Activated B cell treated with CpG ODN at 0.5 μM for 24 hours (primary cell): ENCODE measurements around the gene FAHD2A. TPM values are rescaled to one million over a fixed set of nuclear protein-coding genes. Genes with fewer than 3 reads are reported as not detected.
"Not testable (repeated sequence)": the region's sequence is repeated elsewhere in the genome, so short reads cannot be mapped to it uniquely, and the experiment has no call there.

Source experiments
- ATAC-seq: fragments of 200-7000 bp; cut with Tn5 transposase; one replicate; pipeline ENCODE4 v1.10.0; 2021; ENCODE audit warnings: low read depth, mild to moderate bottlenecking, moderate library complexity
- CTCF ChIA-PET: fragments of 350-600 bp; sonication (Branson Sonifier 250); formaldehyde crosslinking; loops from one replicate; lab custom pipeline; 2021; ENCODE audit warnings: antibody characterized with exemption; lab: Charles Lee
- POLR2A ChIA-PET: fragments of 350-600 bp; sonication (Branson Sonifier 250); formaldehyde crosslinking; loops from one replicate; lab custom pipeline; 2021; ENCODE audit warnings: antibody characterized with exemption; lab: Charles Lee
- DNase-seq: peaks from one replicate; pipeline ENCODE4 v3.0.0; 2022
- H3K27ac Mint-ChIP-seq: one replicate; pipeline ENCODE4 v1.8.0; 2020; ENCODE audit warnings: mixed read lengths
- H3K27me3 Mint-ChIP-seq: one replicate; pipeline ENCODE4 v1.8.0; 2021; ENCODE audit warnings: mixed read lengths
- H3K36me3 Mint-ChIP-seq: one replicate; pipeline ENCODE4 v1.8.0; 2021; ENCODE audit warnings: low read depth, mixed read lengths
- H3K4me1 Mint-ChIP-seq: one replicate; pipeline ENCODE4 v1.8.0; 2021; ENCODE audit warnings: mixed read lengths
- H3K4me3 Mint-ChIP-seq: one replicate; pipeline ENCODE4 v1.8.0; 2020; ENCODE audit warnings: mild to moderate bottlenecking, mixed read lengths
- H3K9me3 Mint-ChIP-seq: one replicate; pipeline ENCODE4 v1.8.0; 2020; ENCODE audit warnings: mixed read lengths
- intact Hi-C: fragments of 100-400 bp; cut with micrococcal nuclease; formaldehyde crosslinking; loops from one replicate; pipeline ENCODE4 v1.15.1; 2024
- total RNA-seq: library from RNA; stranded (reverse); gene quantifications from 2 replicates; pipeline ENCODE4 v1.2.3, GENCODE V29; 2022
- TF ChIP-seq, protein P1 (sequence below): fragments of 200-600 bp; IDR thresholded peaks from one replicate; pipeline ENCODE4 v1.8.0; 2022; ENCODE audit warnings: antibody characterized with exemption, mild to moderate bottlenecking

The FAHD2A gene
- total RNA-seq, 1 donor from 2014 or later: 23.4 TPM

DNA sequence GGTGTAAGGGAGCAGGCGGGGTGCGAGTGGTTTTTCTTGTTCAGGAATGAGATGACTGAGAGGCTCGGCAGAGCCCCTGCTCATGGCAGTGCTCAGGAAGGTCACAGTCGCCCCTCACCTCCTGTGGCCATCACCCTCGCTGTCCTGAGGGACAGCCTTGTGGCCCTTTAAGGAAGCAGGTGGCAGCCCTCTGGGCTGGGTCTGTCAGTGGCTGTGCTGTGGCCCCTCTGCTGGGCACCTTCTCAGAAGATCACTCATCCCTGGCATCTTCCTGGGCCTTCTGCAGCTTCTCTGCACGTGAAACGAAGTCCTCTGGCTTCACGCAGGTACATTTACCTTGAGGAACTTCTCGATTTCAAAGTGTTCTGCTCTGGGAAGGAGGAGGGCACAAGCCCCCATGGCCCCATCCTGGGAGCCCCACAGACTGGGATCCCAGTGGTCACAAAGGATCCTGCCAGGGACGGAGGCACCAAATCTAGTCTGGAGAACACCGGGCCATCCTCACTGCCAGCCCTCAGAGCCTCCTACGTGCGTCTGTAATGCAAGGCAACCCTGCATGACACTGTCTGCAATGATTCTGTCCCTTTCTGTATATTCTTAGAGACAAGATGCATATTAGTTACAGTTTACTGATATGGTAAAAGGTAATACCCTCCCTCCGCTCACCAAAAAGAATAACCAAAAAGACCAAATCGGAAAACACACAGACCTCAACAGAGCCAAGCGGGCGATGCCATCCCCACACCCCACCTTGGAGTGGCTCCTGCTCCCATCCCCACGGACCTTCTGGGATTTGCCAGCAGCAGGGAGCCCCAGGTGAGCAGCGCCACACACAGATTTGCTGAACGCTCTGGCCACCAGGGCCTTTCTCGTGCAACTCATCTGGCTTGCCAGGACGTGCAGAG lies 25.9 kb upstream of the FAHD2A start:
- DNase-seq (no peak), ATAC-seq (no peak)
- Mint-ChIP-seq H3K27me3 (peaks cover 8% of the 10 kb centered on the region), H3K27ac (no peak overlapping the region), H3K9me3 (peaks cover 2% of the 10 kb centered on the region), H3K36me3 (no peaks in the 10 kb centered on the region), H3K4me1 (no peaks in the 10 kb centered on the region), H3K4me3 (no peak overlapping the region)
- POLR2A ChIA-PET: no interaction called here
- CTCF ChIA-PET: no interaction called here
- TF ChIP-seq, protein P1, sequence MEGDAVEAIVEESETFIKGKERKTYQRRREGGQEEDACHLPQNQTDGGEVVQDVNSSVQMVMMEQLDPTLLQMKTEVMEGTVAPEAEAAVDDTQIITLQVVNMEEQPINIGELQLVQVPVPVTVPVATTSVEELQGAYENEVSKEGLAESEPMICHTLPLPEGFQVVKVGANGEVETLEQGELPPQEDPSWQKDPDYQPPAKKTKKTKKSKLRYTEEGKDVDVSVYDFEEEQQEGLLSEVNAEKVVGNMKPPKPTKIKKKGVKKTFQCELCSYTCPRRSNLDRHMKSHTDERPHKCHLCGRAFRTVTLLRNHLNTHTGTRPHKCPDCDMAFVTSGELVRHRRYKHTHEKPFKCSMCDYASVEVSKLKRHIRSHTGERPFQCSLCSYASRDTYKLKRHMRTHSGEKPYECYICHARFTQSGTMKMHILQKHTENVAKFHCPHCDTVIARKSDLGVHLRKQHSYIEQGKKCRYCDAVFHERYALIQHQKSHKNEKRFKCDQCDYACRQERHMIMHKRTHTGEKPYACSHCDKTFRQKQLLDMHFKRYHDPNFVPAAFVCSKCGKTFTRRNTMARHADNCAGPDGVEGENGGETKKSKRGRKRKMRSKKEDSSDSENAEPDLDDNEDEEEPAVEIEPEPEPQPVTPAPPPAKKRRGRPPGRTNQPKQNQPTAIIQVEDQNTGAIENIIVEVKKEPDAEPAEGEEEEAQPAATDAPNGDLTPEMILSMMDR: no peak
- intact Hi-C loops: no loop called here

DNA sequence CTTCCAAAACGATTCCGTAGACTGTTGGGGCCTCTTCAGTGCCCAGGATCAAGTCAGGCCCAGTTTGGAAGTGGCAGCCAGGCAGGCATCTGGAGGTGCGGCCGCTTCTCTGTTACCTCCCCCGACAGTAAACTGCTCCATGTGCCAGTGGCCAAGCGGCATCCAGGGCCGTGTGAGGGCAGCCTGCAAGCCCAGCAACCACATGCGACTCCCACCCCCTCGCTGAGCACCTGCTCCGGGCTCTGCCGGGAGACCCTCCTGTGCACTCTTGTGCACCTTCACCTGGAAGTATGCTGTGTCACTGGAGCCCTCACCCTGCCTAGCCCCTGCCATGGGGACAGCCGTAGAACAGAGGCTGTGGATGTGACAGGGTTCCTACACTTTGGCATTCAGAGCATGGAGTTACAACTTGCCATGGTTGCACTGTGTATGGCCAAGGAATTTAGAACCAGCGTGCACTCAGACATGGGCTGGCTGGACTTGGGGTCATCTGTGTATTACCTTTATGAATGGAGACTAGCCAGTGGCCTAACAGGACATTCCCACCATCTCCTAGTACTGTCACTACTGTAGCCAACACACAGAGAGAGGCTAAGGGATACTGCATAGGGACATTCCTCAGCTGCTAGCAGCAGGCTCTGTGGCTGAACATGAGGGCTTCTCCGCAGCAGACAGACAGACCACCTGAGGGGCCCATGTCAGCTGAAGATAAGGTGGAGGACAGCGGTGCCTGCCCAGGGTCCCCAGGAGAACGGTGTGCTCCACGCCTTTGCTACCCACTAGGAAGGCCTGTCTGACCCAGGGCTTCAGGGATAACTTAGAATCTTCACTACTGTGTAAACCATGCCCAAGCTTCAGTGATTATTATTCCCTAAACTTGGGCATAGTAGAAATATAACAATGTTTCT lies 25.0 kb upstream of the FAHD2A start:
- DNase-seq (no peak), ATAC-seq (no peak)
- H3K27ac Mint-ChIP-seq: no peak overlapping the region
- H3K9me3 Mint-ChIP-seq: no peaks in the 10 kb centered on the region
- ChIA-PET POLR2A (no interaction called here), CTCF (no interaction called here)
- H3K4me3 Mint-ChIP-seq: no peak overlapping the region
- no peaks in the 10 kb centered on the region for H3K4me1 Mint-ChIP-seq
- no peaks in the 10 kb centered on the region for H3K36me3 Mint-ChIP-seq
- TF ChIP-seq, protein P1: no peak
- peaks cover 4% of the 10 kb centered on the region for H3K27me3 Mint-ChIP-seq
- intact Hi-C loops: no loop called here

DNA sequence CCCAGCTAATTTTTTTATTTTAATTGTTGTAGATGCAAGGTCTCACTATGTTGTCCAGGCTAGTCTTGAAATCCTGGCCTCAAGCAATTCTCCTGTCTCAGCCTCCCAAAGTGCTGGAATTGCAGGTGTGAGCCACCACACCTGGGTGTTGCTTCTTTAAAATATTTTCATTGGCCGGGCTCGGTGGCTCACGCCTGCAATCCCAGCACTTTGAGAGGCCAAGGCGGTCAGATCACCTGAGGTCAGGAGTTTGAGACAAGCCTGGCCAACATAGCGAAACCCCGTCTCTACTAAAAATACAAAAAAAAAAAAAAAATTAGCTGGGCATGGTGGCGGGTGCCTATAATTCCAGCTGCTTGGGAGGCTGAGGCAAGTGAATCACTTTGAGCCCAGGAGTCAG lies 24.2 kb upstream of the FAHD2A start:
- H3K9me3 Mint-ChIP-seq, ATAC-seq, H3K27me3 Mint-ChIP-seq, POLR2A ChIA-PET, H3K4me3 Mint-ChIP-seq, intact Hi-C loops, H3K4me1 Mint-ChIP-seq, DNase-seq, CTCF ChIA-PET, H3K36me3 Mint-ChIP-seq, H3K27ac Mint-ChIP-seq: not testable (repeated sequence)

DNA sequence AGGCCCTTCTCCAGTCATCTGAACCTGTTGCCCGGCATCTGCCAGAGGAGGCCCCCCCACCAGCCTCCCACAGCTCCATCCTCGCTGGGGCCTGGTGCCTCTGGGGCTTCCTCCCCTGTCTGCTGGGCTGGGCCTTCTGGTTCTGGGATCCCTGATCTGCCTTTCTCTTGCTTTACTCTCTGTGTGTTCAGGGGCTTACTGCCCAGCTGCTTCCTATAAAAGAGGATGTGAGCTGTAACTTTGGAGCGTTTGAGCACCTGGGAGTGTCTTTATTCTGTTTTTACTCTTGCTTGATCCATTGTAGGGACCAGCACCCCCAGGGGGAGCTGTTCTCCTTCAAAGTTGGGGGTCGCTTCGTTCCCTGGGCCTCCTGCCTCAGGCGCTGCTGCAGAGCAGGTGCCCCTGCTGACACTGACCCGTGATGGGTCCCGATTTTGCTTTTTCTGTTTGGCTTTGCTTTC lies 23.1 kb upstream of the FAHD2A start:
- intact Hi-C loops: no loop called here
- H3K27me3 Mint-ChIP-seq: peaks cover 6% of the 10 kb centered on the region
- ATAC-seq: no peak

DNA sequence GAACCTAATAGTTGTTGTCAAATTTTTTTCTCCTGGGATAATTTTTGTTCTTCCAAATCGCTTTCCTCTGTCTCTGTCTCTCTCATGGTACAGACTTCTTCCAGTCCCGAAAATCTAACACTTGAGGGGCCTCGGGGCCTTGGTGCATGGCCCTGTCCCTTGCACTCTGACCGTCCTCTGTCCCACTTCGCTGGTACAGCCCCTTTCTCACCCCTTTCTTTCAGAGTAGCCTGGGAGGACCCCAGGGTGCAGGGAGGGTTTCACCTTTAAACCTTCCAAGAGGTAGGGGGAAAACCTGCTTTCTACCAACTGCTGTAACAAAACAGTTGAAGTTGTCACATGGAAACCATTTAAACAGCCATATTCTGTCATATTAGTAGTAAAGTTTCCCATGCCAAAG lies 22.2 kb upstream of the FAHD2A start:
- H3K36me3 Mint-ChIP-seq: no peaks in the 10 kb centered on the region
- no peak overlapping the region for H3K27ac Mint-ChIP-seq
- TF ChIP-seq, protein P1: no peak
- ChIA-PET CTCF (no interaction called here), POLR2A (no interaction called here)
- intact Hi-C loops: loop anchor here (10.0 kb wide), 1 partner anchor 345 kb away; no protein-coding TSS in a partner anchor
- H3K4me1 Mint-ChIP-seq: no peaks in the 10 kb centered on the region
- H3K27me3 Mint-ChIP-seq: peaks cover 6% of the 10 kb centered on the region
- ATAC-seq: no peak
- no peak for DNase-seq
- H3K9me3 Mint-ChIP-seq: no peaks in the 10 kb centered on the region
- H3K4me3 Mint-ChIP-seq: no peak overlapping the region

More for the DNA sequence above, 23.1 kb upstream of the FAHD2A start:
- no peak for DNase-seq
- H3K36me3 Mint-ChIP-seq: no peaks in the 10 kb centered on the region
- POLR2A ChIA-PET: no interaction called here
- H3K27ac Mint-ChIP-seq: no peak overlapping the region
- TF ChIP-seq, protein P1: no peak
- no peak overlapping the region for H3K4me3 Mint-ChIP-seq
- CTCF ChIA-PET: no interaction called here
- no peaks in the 10 kb centered on the region for H3K4me1 Mint-ChIP-seq
- no peaks in the 10 kb centered on the region for H3K9me3 Mint-ChIP-seq
